Chondrocyte (in vitro differentiated cells): Measurements from ENCODE around the gene CCNI. TPM values are rescaled to one million over a fixed set of nuclear protein-coding genes. Genes with fewer than 3 reads are reported as not detected.

ENCODE experiments used
- DNase-seq: peaks from one replicate; pipeline ENCODE4 v3.0.0; 2021; ENCODE audit warnings: mixed read lengths, low spot score
- H3K27ac Mint-ChIP-seq: one replicate; pipeline ENCODE4 v1.8.0; 2021; ENCODE audit warnings: mild to moderate bottlenecking, moderate library complexity, mixed read lengths; ENCODE audit not compliant: unreplicated experiment
- H3K27me3 Mint-ChIP-seq: 2 replicates; pipeline ENCODE4 v1.8.0; 2021; ENCODE audit warnings: low read depth, mixed read lengths
- H3K36me3 Mint-ChIP-seq: 2 replicates; pipeline ENCODE4 v1.8.0; 2021; ENCODE audit warnings: low read depth, mixed read lengths
- H3K4me1 Mint-ChIP-seq: 2 replicates; pipeline ENCODE4 v1.8.0; 2021; ENCODE audit warnings: low read depth, mild to moderate bottlenecking, mixed read lengths
- H3K4me3 Mint-ChIP-seq: one replicate; pipeline ENCODE4 v1.8.0; 2021; ENCODE audit warnings: mild to moderate bottlenecking, moderate library complexity, mixed read lengths; ENCODE audit not compliant: unreplicated experiment
- H3K9me3 Mint-ChIP-seq: 2 replicates; pipeline ENCODE4 v1.8.0; 2021; ENCODE audit warnings: low read depth, mixed read lengths
- total RNA-seq: library from RNA; stranded (reverse); gene quantifications from 3 replicates; pipeline ENCODE4 v1.2.1, GENCODE V29; 2021
- TF ChIP-seq, protein P1 (sequence below): fragments of 200-600 bp; sonication (generic); IDR thresholded peaks from 2 replicates; pipeline ENCODE4 v1.5.0; 2021; ENCODE audit warnings: antibody characterized with exemption, mild to moderate bottlenecking, moderate library complexity

The CCNI gene
- total RNA-seq, 1 donor from 2014 or later, result 220 TPM

DNA sequence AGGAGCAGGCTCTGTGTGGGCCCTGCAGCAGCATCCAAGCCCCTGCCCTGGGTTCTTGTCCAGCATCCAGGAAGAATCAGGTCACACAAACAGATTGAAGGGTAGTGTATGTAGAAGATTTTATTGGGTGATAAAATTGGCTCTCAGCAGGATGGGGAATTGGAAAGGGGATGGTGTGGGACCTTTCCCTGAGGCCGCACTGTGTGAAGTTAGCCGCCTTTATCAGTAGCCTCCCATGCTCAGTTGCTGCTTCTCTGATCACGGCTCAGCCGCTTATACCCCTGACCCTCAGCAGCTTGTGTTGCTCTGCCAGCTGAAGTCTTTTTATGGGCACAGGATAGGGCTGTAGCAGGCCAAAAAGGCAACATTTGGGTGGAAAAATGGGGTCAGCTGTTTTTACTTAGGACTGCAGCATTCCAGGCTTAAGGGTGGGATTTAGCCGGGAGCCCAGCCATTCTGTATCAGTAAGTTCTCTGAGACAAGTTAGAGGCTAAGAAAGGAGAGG is 46.0 kb upstream of the CCNI start:
- H3K4me1 Mint-ChIP-seq, result no peaks in the 10 kb centered on the region
- no peak overlapping the region for H3K4me3 Mint-ChIP-seq
- H3K27me3 Mint-ChIP-seq, result peaks cover 18% of the 10 kb centered on the region
- TF ChIP-seq, protein P1, sequence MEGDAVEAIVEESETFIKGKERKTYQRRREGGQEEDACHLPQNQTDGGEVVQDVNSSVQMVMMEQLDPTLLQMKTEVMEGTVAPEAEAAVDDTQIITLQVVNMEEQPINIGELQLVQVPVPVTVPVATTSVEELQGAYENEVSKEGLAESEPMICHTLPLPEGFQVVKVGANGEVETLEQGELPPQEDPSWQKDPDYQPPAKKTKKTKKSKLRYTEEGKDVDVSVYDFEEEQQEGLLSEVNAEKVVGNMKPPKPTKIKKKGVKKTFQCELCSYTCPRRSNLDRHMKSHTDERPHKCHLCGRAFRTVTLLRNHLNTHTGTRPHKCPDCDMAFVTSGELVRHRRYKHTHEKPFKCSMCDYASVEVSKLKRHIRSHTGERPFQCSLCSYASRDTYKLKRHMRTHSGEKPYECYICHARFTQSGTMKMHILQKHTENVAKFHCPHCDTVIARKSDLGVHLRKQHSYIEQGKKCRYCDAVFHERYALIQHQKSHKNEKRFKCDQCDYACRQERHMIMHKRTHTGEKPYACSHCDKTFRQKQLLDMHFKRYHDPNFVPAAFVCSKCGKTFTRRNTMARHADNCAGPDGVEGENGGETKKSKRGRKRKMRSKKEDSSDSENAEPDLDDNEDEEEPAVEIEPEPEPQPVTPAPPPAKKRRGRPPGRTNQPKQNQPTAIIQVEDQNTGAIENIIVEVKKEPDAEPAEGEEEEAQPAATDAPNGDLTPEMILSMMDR, result no peak
- H3K27ac Mint-ChIP-seq, result no peak overlapping the region
- H3K9me3 Mint-ChIP-seq, result no peaks in the 10 kb centered on the region
- DNase-seq, result no peak
- H3K36me3 Mint-ChIP-seq, result no peaks in the 10 kb centered on the region

DNA sequence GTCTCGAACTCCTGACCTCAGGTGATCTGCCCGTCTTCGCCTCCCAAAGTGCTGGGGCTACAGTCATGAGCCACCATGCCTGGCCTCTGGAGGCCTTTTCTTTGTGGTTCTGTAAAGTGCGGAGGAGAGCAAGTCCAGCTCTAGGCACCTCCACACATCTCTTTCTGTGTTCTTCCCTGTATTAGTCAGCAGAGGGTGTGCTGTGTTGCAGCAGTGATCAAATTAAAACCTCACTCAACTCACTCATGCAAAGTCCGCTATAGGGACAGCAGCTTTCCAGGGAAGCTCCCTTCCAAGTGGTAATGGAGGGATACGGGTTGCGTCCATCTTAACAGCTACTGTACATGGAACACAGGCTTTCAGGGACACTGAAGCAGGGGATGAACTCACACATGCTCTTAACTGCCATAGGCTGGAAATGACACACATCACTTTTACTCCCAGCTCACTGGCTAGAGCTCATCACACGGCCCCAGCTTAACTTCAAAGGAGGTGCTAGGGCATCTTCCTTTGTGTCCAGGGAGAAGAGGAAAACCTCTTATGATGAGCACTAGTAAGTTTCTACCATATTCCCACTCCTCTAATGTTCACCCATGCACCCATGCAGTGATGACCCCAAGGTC is 45.2 kb upstream of the CCNI start:
- no peak for DNase-seq
- TF ChIP-seq, protein P1, result no peak
- H3K27me3 Mint-ChIP-seq, result peaks cover 18% of the 10 kb centered on the region
- H3K27ac Mint-ChIP-seq, result no peak overlapping the region
- no peaks in the 10 kb centered on the region for H3K9me3 Mint-ChIP-seq
- H3K4me1 Mint-ChIP-seq, result no peaks in the 10 kb centered on the region
- no peaks in the 10 kb centered on the region for H3K36me3 Mint-ChIP-seq
- no peak overlapping the region for H3K4me3 Mint-ChIP-seq

DNA sequence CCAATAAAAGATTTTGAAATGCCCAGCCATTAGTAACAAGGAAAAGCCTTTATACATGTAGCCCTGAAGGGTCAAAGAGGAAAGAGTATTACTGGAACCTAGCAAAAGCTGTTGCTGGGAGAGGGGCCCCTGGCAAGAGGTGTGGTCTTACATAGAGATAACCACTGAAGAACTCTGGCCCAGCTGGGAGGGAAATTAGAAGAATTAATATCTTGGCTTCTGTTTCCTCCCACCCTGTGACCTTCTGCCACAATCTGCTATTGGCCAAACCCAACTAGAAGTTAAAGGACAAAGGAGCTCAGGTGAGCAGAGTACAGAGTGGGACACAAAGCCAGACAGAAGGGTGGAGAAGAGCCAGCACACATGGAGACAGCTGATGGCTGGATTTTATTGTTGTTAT is 41.9 kb upstream of the CCNI start:
- H3K9me3 Mint-ChIP-seq, result no peaks in the 10 kb centered on the region
- no peaks in the 10 kb centered on the region for H3K36me3 Mint-ChIP-seq
- TF ChIP-seq, protein P1, result no peak
- no peak for DNase-seq
- peaks cover 10% of the 10 kb centered on the region for H3K27me3 Mint-ChIP-seq
- no peak overlapping the region for H3K27ac Mint-ChIP-seq
- H3K4me3 Mint-ChIP-seq, result no peak overlapping the region
- H3K4me1 Mint-ChIP-seq, result no peaks in the 10 kb centered on the region

DNA sequence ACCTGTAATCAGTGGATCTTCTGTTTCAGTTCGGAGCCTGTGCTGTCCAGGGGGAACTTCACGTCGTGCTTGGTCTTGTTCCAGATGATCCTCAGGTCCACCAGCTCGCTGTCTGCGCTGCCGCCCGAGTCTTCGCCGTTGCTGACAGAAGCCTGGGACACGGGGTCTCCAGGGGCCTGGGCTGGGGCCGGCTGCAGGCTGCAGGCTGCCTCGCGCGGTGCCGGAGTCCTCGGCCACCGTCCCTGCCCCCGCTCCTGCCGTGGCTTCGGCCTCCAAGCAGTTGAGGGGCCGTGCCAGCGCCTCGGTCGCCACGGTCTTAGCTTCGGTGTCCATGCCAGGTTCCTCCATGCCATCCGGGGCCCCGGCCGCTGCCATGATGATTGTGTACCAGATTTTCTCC is 37.3 kb upstream of the CCNI start:
- no peaks in the 10 kb centered on the region for H3K4me1 Mint-ChIP-seq
- H3K36me3 Mint-ChIP-seq, result no peaks in the 10 kb centered on the region
- no peak for DNase-seq
- no peak overlapping the region for H3K27ac Mint-ChIP-seq
- H3K4me3 Mint-ChIP-seq, result no peak overlapping the region
- H3K9me3 Mint-ChIP-seq, result no peaks in the 10 kb centered on the region
- peaks cover 3% of the 10 kb centered on the region for H3K27me3 Mint-ChIP-seq
- TF ChIP-seq, protein P1, result no peak

DNA sequence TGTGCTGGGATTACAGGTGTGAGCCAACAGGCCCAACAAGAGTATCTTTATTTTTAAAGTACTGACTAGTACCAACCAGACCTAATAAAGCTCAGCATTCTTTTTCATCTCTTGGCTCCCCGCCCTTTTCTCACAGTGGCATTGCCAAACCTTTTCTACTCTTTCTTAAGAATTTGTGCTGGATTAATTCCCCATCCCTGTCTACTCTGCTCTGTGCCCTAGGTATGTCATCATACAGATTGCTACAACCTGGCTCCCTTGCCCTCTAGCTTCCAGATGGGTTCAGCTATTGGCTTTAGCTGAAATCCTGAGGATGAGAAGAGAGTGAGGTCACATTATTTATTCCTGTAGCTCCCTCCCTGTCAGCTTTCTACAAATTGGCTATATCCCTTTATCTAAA is 34.9 kb upstream of the CCNI start:
- TF ChIP-seq, protein P1, result no peak
- peaks cover 3% of the 10 kb centered on the region for H3K27me3 Mint-ChIP-seq
- H3K4me3 Mint-ChIP-seq, result no peak overlapping the region
- peaks cover under 1% of the 10 kb centered on the region for H3K4me1 Mint-ChIP-seq
- DNase-seq, result no peak
- H3K9me3 Mint-ChIP-seq, result no peaks in the 10 kb centered on the region
- no peaks in the 10 kb centered on the region for H3K36me3 Mint-ChIP-seq
- H3K27ac Mint-ChIP-seq, result no peak overlapping the region
